H1 (cell line): Measurements from ENCODE around the gene SPTBN4.

ENCODE experiments used
- EZH2 ChIP-seq: fragments of 200-600 bp; sonication (generic); IDR thresholded peaks from 2 replicates; pipeline ENCODE4 v1.7.1; 2012; ENCODE audit warnings: low read depth, mild to moderate bottlenecking, moderate library complexity, low read length, inconsistent platforms; ENCODE audit not compliant: severe bottlenecking
- MAFK ChIP-seq: IDR thresholded peaks from 2 replicates; pipeline ENCODE4 v1.6.1; 2012; ENCODE audit warnings: low read depth, mild to moderate bottlenecking, improper control_type of control experiment, low read length
- POLR2A ChIP-seq, 2 experiments: IDR thresholded peaks; 1 replicate in 1 of 2; 2 replicates in 1 of 2; pipeline ENCODE4 v1.6.1; 2011; ENCODE audit warnings: low read depth in 2 of 2, low read length in 2 of 2, mild to moderate bottlenecking in 2 of 2; ENCODE audit errors: control extremely low read depth in 1 of 2
- POLR2AphosphoS5 ChIP-seq: IDR thresholded peaks from 2 replicates; pipeline ENCODE4 v1.6.1; 2011; ENCODE audit warnings: low read depth, low read length
- SIN3A ChIP-seq, 2 experiments: IDR thresholded peaks in 1 of 2; conservative IDR thresholded peaks in 1 of 2; 2 replicates each; pipeline ENCODE4 v1.6.1; 2011 to 2012; ENCODE audit warnings: low read length in 2 of 2, improper control_type of control experiment in 1 of 2, low read depth in 1 of 2, mild to moderate bottlenecking in 1 of 2
- ZNF274 ChIP-seq: IDR thresholded peaks from 2 replicates; pipeline ENCODE4 v1.7.0; 2012; ENCODE audit warnings: low read length, borderline replicate concordance; ENCODE audit errors: extremely low read depth
- TF ChIP-seq, protein P1 (sequence below), 3 experiments: IDR thresholded peaks; 1 replicate in 2 of 3; 2 replicates in 1 of 3; pipeline versions ENCODE4 v1.5.1 to v1.6.1; 2011; ENCODE audit warnings: low read length in 3 of 3, mild to moderate bottlenecking in 3 of 3, inconsistent platforms in 2 of 3, low read depth in 1 of 3, moderate library complexity in 1 of 3; ENCODE audit not compliant: insufficient read depth in 1 of 3; ENCODE audit errors: control extremely low read depth in 1 of 3

DNA sequence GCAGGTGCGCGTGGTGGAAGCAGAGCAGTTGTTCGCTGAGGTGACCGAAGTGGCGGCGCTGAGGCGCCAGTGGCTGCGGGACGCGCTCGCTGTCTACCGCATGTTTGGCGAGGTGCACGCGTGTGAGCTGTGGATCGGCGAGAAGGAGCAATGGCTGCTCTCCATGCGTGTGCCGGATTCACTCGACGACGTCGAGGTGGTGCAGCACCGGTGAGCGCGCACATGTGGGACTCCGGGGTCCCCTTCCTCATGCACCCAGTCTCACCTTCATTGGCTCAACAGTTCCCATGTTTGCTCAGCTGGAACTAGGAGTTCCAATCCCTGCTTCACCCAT, 46.5 kb downstream of the SPTBN4 start:
- no peak for TF ChIP-seq ZNF274
- TF ChIP-seq SIN3A (conservative IDR thresholded peaks at IDR 0.05 in 1 of 2, IDR thresholded peaks at IDR 0.05 in 1 of 2; ENCODE audit: low read depth in 1 of 2, low read length in 2 of 2) = no peak
- no peak for TF ChIP-seq MAFK
- peak; percentile 41 for TF ChIP-seq EZH2
- TF ChIP-seq, protein P1, sequence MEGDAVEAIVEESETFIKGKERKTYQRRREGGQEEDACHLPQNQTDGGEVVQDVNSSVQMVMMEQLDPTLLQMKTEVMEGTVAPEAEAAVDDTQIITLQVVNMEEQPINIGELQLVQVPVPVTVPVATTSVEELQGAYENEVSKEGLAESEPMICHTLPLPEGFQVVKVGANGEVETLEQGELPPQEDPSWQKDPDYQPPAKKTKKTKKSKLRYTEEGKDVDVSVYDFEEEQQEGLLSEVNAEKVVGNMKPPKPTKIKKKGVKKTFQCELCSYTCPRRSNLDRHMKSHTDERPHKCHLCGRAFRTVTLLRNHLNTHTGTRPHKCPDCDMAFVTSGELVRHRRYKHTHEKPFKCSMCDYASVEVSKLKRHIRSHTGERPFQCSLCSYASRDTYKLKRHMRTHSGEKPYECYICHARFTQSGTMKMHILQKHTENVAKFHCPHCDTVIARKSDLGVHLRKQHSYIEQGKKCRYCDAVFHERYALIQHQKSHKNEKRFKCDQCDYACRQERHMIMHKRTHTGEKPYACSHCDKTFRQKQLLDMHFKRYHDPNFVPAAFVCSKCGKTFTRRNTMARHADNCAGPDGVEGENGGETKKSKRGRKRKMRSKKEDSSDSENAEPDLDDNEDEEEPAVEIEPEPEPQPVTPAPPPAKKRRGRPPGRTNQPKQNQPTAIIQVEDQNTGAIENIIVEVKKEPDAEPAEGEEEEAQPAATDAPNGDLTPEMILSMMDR (IDR thresholded peaks at IDR 0.05; ENCODE audit: control extremely low read depth in 1 of 3, insufficient read depth in 1 of 3, low read depth in 1 of 3, low read length in 3 of 3) = no peak; a peak in 1 of 4 replicates
- TF ChIP-seq POLR2A (IDR thresholded peaks at IDR 0.05; ENCODE audit: control extremely low read depth in 1 of 2, low read depth in 2 of 2, low read length in 2 of 2) = no peak
- no peak for TF ChIP-seq POLR2AphosphoS5
